AG04449 (cell line): Measurements from ENCODE around the gene SLC26A3.

Experiments
- CTCF ChIA-PET: fragments of 350-600 bp; formaldehyde crosslinking; extraction: SDS; loops from one replicate; lab custom pipeline; 2021; ENCODE audit warnings: antibody characterized with exemption; lab: Yijun Ruan, JAX
- POLR2A ChIA-PET: fragments of 400-600, 350-600 bp; formaldehyde crosslinking; extraction: SDS; loops from one replicate; lab custom pipeline; 2020; ENCODE audit warnings: antibody characterized with exemption, inconsistent platforms; lab: Yijun Ruan, JAX
- DNase-seq: peaks from one replicate; pipeline ENCODE4 v3.0.0-alpha.2; 2010; ENCODE audit warnings: low read depth, low spot score
- H3K4me3 ChIP-seq: 2 replicates; pipeline ENCODE4 v1.5.1; 2011; ENCODE audit warnings: low read depth, mild to moderate bottlenecking, control low read depth, low read length
- CTCF ChIP-seq: IDR thresholded peaks from one replicate; pipeline ENCODE4 v1.5.1; 2011; ENCODE audit warnings: mild to moderate bottlenecking, moderate library complexity, low read length, control low read depth, inconsistent platforms; ENCODE audit not compliant: insufficient read depth; ENCODE audit errors: missing control alignments

Gene SLC26A3

GRCh38 chr7:107810626-107811025 is 7.6 kb upstream of the SLC26A3 start:
- ChIA-PET CTCF (no interaction called here), POLR2A (no interaction called here)
- H3K4me3 ChIP-seq, result no peak overlapping the region
- no peak for DNase-seq
- TF ChIP-seq CTCF, result no peak

DNA sequence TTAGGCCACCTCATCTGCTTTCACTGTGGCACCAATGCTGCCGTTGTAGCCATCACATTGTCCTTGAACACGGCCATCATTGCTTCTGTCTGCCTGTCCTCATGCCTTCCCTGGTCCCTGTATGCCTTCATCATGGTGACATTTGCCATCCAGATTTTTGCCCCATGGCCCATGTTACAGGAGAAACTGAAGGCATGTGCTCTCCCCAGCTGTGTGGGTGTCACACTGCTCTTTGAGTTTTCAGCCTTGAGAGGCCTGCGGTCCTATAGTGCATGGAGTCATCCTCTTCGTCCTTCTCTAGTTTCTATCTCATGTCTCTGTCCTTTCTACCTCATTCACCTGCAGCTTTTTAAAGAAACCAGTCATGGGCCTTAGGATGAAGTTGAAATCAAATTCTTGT is 6.2 kb upstream of the SLC26A3 start:
- CTCF ChIA-PET, result no interaction called here
- POLR2A ChIA-PET, result no interaction called here
- H3K4me3 ChIP-seq, result no peak overlapping the region
- no peak for TF ChIP-seq CTCF
- no peak for DNase-seq

DNA sequence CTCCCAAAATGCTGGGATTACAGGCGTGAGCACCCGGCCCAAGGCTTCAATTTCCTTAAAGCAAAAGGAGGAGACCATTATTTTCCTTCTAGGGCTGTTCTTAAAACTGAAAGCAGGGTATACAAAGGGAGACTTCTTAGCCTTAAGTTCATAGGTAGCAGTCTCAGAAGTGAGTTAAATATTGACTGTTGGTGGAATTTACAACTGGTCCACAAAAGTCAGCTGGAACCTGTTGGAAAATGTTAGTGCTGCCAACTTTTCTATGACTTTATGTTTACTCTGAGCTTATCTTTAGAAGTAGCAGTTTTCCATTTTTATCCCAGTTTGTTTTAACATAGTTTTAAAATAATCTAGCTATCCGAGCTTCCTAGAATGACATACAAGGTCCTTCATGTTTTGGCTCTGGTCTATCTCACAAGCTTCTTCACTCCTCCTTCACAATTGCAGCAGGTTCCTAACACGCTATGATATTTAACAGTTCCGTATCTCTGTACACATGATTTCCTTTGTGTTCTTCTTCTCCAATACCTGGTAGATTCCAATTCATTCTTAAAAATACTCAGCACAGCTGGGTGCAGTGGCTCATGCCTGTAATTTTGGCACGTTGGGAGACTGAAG is 3.3 kb downstream of the SLC26A3 start:
- no peak for DNase-seq
- CTCF ChIA-PET, result interaction anchor here (1.7 kb wide), 1 partner anchor 75 kb away, joined by 6 read pairs; no protein-coding TSS in a partner anchor
- H3K4me3 ChIP-seq, result no peak overlapping the region
- POLR2A ChIA-PET, result no interaction called here
- no peak for TF ChIP-seq CTCF

DNA sequence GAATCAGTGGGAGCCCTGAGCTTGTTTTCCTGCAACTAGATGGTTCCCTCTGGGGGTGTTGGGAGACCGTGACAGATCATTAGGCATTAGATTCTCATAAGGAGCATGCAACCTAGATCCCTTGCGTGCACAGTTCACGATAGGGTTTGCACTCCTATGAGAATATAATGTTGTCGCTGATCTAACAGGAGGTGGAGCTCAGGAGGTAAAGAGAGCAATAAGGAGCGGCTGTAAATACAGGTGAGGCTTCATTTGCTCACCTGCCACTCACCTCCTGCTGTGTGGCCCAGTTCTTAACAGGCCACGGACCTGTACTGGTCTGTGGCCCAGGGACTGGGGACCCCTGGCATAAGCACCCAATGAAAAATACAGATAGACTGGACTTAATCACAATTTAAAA is 10.7 kb downstream of the SLC26A3 start:
- ChIA-PET CTCF (interaction anchor here (0.6 kb wide), 1 partner anchor 66 kb away, joined by 3 read pairs; no protein-coding TSS in a partner anchor), POLR2A (no interaction called here)
- no peak for TF ChIP-seq CTCF
- no peak overlapping the region for H3K4me3 ChIP-seq
- no peak for DNase-seq

DNA sequence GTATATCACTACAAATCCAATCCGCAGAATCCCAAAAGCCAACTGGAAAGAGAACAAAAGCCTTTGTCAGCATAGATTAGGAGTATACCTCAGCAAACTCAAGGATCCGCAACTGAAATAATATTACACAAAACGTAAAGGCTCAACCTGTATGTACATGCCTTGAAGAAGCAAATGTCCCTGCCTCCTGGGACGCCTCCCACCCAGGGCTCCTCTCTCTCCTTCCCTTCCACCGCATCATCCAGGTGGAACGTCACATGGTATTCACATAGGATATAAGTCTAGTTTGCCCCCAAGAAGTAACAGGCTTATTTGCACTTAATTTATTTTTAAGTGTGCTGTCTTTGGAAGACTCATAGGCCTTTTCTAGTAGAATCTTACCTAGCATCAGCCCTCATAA is 13.4 kb downstream of the SLC26A3 start:
- H3K4me3 ChIP-seq, result no peak overlapping the region
- ChIA-PET POLR2A (no interaction called here), CTCF (no interaction called here)
- TF ChIP-seq CTCF, result no peak
- no peak for DNase-seq

GRCh38 chr7:107788662-107789061 is 14.4 kb downstream of the SLC26A3 start:
- no peak overlapping the region for H3K4me3 ChIP-seq
- ChIA-PET CTCF (no interaction called here), POLR2A (no interaction called here)
- no peak for DNase-seq
- no peak for TF ChIP-seq CTCF
